Activated CD4-positive, alpha-beta T cell treated with anti-CD3 and anti-CD28 coated beads, Interleukin-2, amount 10 ng/mL, durations not matched to agents 7 days and 5 days (primary cell): ENCODE data around the gene LIMS1. TPM values are rescaled to one million over a fixed set of nuclear protein-coding genes. Genes with fewer than 3 reads are reported as not detected.

Experiments used
- CTCF ChIA-PET: fragments of 350-600 bp; sonication (Branson Sonifier 250); formaldehyde crosslinking; loops from one replicate; lab custom pipeline; 2021; ENCODE audit warnings: antibody characterized with exemption; lab: Charles Lee
- POLR2A ChIA-PET: fragments of 350-600 bp; sonication (Branson Sonifier 250); formaldehyde crosslinking; loops from one replicate; lab custom pipeline; 2021; ENCODE audit warnings: antibody characterized with exemption; lab: Charles Lee
- DNase-seq: peaks from one replicate; pipeline ENCODE4 v3.0.0-alpha.2; 2020
- H3K27ac Mint-ChIP-seq: one replicate; pipeline ENCODE4 v1.8.0; 2021; ENCODE audit warnings: mild to moderate bottlenecking, moderate library complexity, mixed read lengths
- H3K27me3 Mint-ChIP-seq: one replicate; pipeline ENCODE4 v1.8.0; 2021; ENCODE audit warnings: mixed read lengths
- H3K36me3 Mint-ChIP-seq: one replicate; pipeline ENCODE4 v1.8.0; 2021; ENCODE audit warnings: low read depth, mixed read lengths
- H3K4me1 Mint-ChIP-seq: one replicate; pipeline ENCODE4 v1.8.0; 2021; ENCODE audit warnings: mixed read lengths
- H3K4me3 Mint-ChIP-seq: one replicate; pipeline ENCODE4 v1.8.0; 2021; ENCODE audit warnings: mild to moderate bottlenecking, moderate library complexity, mixed read lengths
- H3K9me3 Mint-ChIP-seq: one replicate; pipeline ENCODE4 v1.8.0; 2021; ENCODE audit warnings: mixed read lengths
- total RNA-seq, 2 experiments: library from RNA; stranded (reverse); gene quantifications; one replicate each; pipeline ENCODE4 v1.2.3, GENCODE V29; 2021

Gene LIMS1
- total RNA-seq, 2 experiments from 2014 or later: 57.2 to 63.2 TPM

DNA sequence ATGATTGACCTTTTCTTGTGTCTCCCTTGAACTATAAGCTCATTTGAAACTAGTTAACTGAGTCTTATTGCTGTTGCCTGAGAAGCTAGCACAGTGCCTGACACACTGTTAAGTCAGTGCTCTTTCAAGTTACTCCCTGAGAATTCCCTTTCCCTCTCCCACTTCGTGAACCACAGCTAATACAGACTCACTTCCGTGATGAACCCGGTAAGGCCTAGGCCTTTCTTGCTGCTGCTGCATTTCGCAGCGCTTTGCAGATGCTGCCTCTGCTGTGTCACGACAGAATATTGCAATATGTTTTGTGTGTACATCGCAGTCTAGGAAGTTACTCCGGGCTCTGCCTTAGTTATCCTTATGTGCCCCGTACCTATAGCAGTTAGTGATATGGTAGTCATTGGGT is 42.8 kb downstream of the LIMS1 start:
- H3K4me1 Mint-ChIP-seq: peaks cover 17% of the 10 kb centered on the region
- H3K4me3 Mint-ChIP-seq: no peak overlapping the region
- no peaks in the 10 kb centered on the region for H3K27me3 Mint-ChIP-seq
- H3K9me3 Mint-ChIP-seq: no peaks in the 10 kb centered on the region
- POLR2A ChIA-PET: interaction anchor here (0.7 kb wide), 1 partner anchor 44 kb away, joined by 5 read pairs; no protein-coding TSS in a partner anchor
- CTCF ChIA-PET: interaction anchor here (0.6 to 1.6 kb wide), 3 partner anchors 10 to 107 kb away, joined by 3 to 4 read pairs (median 4); no protein-coding TSS in a partner anchor
- no peak for DNase-seq
- H3K27ac Mint-ChIP-seq: no peak overlapping the region
- H3K36me3 Mint-ChIP-seq: no peaks in the 10 kb centered on the region

DNA sequence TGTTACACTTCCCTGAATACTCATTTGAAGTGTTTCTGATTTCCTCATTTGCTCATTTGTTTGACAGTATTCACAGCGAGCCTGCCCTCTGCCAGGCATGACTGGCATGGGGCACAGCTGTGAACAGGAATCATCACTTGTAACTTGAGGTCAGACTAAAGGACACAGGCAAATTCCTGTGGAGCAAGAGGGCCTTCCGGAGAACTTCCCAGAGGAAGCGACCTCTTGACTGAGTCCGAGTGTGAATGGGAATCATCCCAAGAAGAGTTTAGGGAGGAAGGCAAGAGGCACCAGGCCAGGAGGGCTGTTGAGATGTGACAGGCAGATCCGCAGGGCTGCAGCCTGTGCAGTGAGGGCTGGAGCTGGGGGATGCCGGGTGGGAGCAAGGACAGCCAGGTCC is 45.4 kb downstream of the LIMS1 start:
- ChIA-PET CTCF (no interaction called here), POLR2A (interaction anchor here (0.7 kb wide), 1 partner anchor 110 kb away, joined by 3 read pairs; no protein-coding TSS in a partner anchor)
- H3K27me3 Mint-ChIP-seq: no peaks in the 10 kb centered on the region
- peaks cover 20% of the 10 kb centered on the region for H3K4me1 Mint-ChIP-seq
- H3K4me3 Mint-ChIP-seq: no peak overlapping the region
- DNase-seq: no peak
- no peaks in the 10 kb centered on the region for H3K36me3 Mint-ChIP-seq
- no peak overlapping the region for H3K27ac Mint-ChIP-seq
- no peaks in the 10 kb centered on the region for H3K9me3 Mint-ChIP-seq

DNA sequence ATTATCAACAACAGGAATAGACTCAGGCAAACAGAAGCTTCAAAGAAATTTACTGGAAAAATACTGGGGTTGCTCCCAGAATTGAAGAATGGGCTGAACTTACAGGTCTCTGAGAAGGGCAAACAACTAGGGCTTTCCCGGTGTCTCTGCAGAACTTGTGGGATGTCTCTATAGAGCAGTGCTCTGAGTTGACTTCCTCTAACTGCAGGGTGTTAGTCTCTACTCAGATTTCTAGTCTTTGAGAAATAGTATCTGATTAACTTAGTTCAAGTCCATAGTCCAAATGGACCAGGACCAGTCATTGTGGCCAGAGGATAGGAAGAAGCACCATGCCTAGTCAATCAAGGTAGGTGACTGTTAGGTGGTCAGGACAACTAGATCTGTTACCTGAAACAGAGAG is 45.8 kb downstream of the LIMS1 start:
- no peak for DNase-seq
- no peak overlapping the region for H3K27ac Mint-ChIP-seq
- no peaks in the 10 kb centered on the region for H3K36me3 Mint-ChIP-seq
- H3K9me3 Mint-ChIP-seq: no peaks in the 10 kb centered on the region
- H3K27me3 Mint-ChIP-seq: no peaks in the 10 kb centered on the region
- no peak overlapping the region for H3K4me3 Mint-ChIP-seq
- ChIA-PET CTCF (no interaction called here), POLR2A (no interaction called here)
- H3K4me1 Mint-ChIP-seq: peaks cover 19% of the 10 kb centered on the region

DNA sequence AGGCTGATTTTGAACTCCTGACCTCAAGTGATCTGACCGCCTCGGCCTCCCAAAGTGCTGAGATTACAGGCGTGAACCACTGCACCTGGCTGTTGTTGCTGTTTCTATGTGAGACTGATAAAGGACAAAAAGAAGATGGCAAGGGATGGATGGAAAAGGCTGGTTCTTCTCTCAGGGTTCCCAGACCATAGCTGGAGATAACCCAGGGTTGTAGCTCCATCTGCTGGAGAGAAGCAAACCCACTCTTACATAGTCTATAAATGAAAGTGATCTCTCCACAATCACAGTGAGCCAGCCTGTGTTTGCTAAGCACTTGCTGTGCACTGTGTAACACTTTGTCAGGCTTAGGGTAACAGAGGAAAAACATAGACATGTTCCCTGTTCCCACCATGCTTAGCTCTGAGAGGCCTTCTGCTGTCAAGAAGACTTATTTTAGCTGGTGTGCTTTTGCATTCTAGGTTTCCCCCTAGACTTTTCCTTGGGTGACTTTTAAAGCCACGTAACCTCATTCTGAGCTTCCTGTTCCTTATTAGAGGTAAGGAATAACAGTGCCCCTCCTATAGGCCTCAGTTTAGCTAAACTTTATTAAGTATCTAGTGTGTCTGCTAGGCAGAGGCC is 49.7 kb downstream of the LIMS1 start:
- no peaks in the 10 kb centered on the region for H3K9me3 Mint-ChIP-seq
- peak; percentile 72 for DNase-seq
- POLR2A ChIA-PET: no interaction called here
- H3K27ac Mint-ChIP-seq: no peak overlapping the region
- no peaks in the 10 kb centered on the region for H3K36me3 Mint-ChIP-seq
- no peaks in the 10 kb centered on the region for H3K27me3 Mint-ChIP-seq
- CTCF ChIA-PET: interaction anchor here (0.6 to 5.1 kb wide), 14 partner anchors 8 to 647 kb away, joined by 3 to 34 read pairs (median 4); partner anchors contain the start of gene LIMS1
- H3K4me3 Mint-ChIP-seq: no peak overlapping the region
- peaks cover 31% of the 10 kb centered on the region for H3K4me1 Mint-ChIP-seq

DNA sequence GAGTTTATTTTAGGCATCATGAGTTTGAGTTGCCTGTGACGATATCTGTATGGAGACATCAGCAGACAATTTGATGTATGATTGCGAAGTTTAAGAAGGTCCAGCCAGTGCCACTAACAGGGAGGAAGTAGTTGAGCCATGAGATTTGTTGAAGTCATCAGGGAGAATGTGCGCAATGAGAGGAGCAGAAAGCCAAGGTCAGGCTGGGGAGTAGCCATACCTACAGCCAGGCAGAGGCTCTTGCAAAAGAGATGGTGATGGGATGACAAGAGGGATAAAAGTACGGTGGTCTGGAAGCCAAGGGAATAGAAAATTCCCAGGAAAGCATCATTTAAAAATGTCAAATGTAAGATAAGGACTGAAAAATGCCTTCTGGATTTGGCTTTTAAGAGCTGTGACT is 51.2 kb downstream of the LIMS1 start:
- peaks cover 33% of the 10 kb centered on the region for H3K4me1 Mint-ChIP-seq

DNA sequence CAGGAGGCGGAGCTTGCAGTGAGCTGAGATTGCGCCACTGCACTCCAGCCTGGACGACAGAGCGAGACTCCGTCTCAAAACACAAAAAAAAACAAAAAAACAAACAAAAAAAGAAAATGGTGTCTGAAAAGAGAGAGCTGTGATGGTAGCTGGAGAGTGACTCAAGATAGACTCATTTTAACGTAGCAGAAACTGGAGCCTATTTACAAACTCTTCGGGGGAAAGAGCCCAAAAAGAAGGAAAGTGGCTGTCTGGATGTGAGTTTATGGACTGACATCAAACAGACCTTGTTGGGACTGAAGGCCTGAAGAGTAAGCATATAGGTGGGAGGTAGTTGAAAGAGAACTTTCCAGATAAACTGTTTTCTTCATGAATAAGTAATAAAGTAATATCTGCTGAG is 51.8 kb downstream of the LIMS1 start:
- DNase-seq: no peak
- Mint-ChIP-seq H3K27me3 (no peaks in the 10 kb centered on the region), H3K9me3 (no peaks in the 10 kb centered on the region), H3K4me1 (peaks cover 33% of the 10 kb centered on the region), H3K27ac (no peak overlapping the region), H3K36me3 (no peaks in the 10 kb centered on the region), H3K4me3 (no peak overlapping the region)
- ChIA-PET POLR2A (no interaction called here), CTCF (interaction anchor here (1.0 kb wide), 1 partner anchor 30 kb away, joined by 3 read pairs; no protein-coding TSS in a partner anchor)

More for the DNA sequence above, 51.2 kb downstream of the LIMS1 start:
- H3K4me3 Mint-ChIP-seq: no peak overlapping the region
- H3K27ac Mint-ChIP-seq: no peak overlapping the region
- H3K36me3 Mint-ChIP-seq: no peaks in the 10 kb centered on the region
- ChIA-PET CTCF (interaction anchor here (1.0 to 5.1 kb wide), 3 partner anchors 13 to 122 kb away, joined by 3 to 34 read pairs (median 3); no protein-coding TSS in a partner anchor), POLR2A (no interaction called here)
- no peaks in the 10 kb centered on the region for H3K9me3 Mint-ChIP-seq
- no peaks in the 10 kb centered on the region for H3K27me3 Mint-ChIP-seq
- DNase-seq: no peak

DNA sequence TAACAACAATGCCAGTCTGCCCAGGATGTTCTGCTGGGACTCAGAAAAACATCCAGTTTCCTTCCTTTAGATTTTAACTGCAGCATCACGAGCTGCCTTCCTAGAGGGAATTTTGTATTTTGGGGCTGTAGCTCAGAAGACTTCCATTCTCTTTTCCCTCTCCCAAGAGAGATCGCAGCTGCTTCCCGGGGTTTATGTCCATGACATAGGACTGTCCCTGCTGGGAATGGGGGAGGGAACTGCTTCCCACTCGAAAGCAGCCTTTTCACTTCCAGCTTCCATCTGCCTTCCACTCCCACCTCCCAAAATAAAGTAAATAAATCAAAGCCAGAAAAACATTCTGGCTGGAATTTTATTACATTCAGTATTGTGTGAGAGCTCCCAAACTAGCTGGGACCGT is 52.4 kb downstream of the LIMS1 start:
- Mint-ChIP-seq H3K4me3 (no peak overlapping the region), H3K27me3 (no peaks in the 10 kb centered on the region), H3K4me1 (peaks cover 33% of the 10 kb centered on the region), H3K36me3 (no peaks in the 10 kb centered on the region), H3K27ac (no peak overlapping the region), H3K9me3 (no peaks in the 10 kb centered on the region)
- ChIA-PET CTCF (interaction anchor here (1.0 kb wide), 1 partner anchor 29 kb away, joined by 3 read pairs; no protein-coding TSS in a partner anchor), POLR2A (no interaction called here)
- DNase-seq: no peak

DNA sequence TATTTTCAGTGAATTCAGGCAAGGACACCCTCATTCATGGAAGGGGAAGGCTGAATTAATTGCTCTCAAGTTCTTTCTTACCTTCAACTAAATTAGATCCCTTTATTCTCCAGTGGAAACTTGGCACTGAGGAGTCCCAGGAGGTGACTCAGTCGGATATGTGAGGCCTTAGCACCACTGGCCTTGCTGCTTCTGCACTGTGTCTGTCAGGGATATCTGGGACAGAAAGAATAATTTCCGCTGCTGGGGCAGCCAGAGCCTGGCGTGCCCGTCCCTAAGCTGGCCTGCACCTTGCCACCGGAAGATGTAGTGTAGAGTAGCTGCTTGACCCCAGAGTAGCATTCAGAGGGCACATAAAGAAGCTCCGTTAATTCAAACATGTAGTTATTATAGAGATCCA is 53.4 kb downstream of the LIMS1 start:
- Mint-ChIP-seq H3K27me3 (no peaks in the 10 kb centered on the region), H3K4me1 (peaks cover 36% of the 10 kb centered on the region), H3K27ac (no peak overlapping the region), H3K9me3 (no peaks in the 10 kb centered on the region), H3K36me3 (no peaks in the 10 kb centered on the region), H3K4me3 (no peak overlapping the region)
- ChIA-PET CTCF (interaction anchor here (1.0 kb wide), 1 partner anchor 24 kb away, joined by 3 read pairs; no protein-coding TSS in a partner anchor), POLR2A (no interaction called here)
- no peak for DNase-seq

DNA sequence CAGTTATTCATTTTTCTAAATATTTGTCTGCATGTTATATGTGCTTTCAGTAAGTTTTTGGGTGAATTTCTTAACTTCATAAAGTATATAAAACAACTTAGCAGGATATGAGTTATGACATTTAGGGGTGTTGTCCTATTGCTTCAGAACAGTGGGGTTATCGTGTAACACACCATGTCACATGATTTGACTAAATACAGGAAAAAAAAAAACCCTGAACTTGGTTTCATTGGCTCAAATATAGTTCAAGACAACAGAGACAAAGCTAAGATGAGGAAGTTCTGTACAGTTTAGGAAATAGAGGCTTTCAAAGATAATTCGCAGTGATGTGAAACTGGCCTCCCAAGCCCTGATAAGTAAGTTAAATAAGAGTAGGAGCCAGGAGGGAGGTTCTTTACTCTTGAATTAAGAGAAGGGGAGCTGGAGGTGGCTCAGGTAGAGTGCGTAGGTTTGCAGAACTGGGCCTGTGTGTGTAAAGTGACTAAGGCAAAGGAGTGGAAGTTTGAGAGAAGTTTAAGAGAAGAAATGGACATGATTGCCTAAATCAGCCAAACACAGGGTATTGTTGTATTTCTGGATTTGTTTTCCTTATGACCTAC is 53.9 kb downstream of the LIMS1 start:
- no peak for DNase-seq
- Mint-ChIP-seq H3K4me1 (peaks cover 36% of the 10 kb centered on the region), H3K36me3 (no peaks in the 10 kb centered on the region), H3K9me3 (no peaks in the 10 kb centered on the region), H3K27ac (no peak overlapping the region), H3K4me3 (no peak overlapping the region), H3K27me3 (no peaks in the 10 kb centered on the region)
- CTCF ChIA-PET: interaction anchor here (0.6 to 1.0 kb wide), 2 partner anchors 23 to 56 kb away, joined by 3 read pairs; no protein-coding TSS in a partner anchor
- POLR2A ChIA-PET: interaction anchor here (0.6 kb wide), 1 partner anchor 29 kb away, joined by 3 read pairs; no protein-coding TSS in a partner anchor

DNA sequence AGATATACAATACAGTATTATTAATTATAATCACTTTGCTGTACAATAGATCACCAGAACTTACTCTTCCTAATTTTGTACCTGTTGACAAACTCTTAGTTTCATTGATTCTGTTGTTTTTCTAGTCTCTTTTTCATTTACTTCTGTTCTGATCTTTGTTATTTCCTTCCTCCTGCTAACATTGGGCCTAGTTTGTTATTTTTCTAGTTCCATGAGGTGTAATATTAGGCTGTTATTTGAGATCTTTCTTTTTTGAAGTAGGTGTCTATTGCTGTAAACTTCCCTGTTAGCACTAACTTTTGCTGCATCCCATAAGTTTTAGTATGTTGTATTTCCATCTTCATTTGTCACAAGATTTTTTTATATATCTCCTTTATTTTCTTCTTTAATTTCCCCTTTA is 55.1 kb downstream of the LIMS1 start:
- peaks cover 43% of the 10 kb centered on the region for H3K4me1 Mint-ChIP-seq
- H3K9me3 Mint-ChIP-seq: no peaks in the 10 kb centered on the region
- no peak for DNase-seq
- CTCF ChIA-PET: no interaction called here
- POLR2A ChIA-PET: no interaction called here
- no peak overlapping the region for H3K4me3 Mint-ChIP-seq
- H3K27me3 Mint-ChIP-seq: no peaks in the 10 kb centered on the region
- no peak overlapping the region for H3K27ac Mint-ChIP-seq
- H3K36me3 Mint-ChIP-seq: no peaks in the 10 kb centered on the region

DNA sequence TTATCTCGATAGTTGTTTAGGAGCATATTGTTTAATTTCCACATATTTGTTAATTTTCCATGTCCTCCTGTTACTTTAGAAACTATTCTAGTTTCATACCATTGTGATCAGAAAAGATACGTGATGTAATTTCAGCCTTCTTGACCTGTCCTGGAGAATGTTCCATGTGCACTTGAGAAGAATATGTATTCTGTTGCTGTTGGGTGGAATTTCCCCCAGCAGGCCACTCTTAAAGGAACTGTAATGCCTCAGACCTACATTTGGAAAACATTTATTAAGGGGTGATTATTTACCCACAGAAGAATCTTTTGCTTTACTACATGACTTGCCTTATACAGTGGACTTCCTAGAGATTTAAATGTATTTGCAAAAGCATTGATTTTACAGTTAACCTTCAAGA is 55.5 kb downstream of the LIMS1 start:
- H3K4me3 Mint-ChIP-seq: no peak overlapping the region
- no peaks in the 10 kb centered on the region for H3K27me3 Mint-ChIP-seq
- DNase-seq: no peak
- no peaks in the 10 kb centered on the region for H3K36me3 Mint-ChIP-seq
- no peak overlapping the region for H3K27ac Mint-ChIP-seq
- H3K9me3 Mint-ChIP-seq: no peaks in the 10 kb centered on the region
- POLR2A ChIA-PET: no interaction called here
- CTCF ChIA-PET: no interaction called here
- peaks cover 46% of the 10 kb centered on the region for H3K4me1 Mint-ChIP-seq

DNA sequence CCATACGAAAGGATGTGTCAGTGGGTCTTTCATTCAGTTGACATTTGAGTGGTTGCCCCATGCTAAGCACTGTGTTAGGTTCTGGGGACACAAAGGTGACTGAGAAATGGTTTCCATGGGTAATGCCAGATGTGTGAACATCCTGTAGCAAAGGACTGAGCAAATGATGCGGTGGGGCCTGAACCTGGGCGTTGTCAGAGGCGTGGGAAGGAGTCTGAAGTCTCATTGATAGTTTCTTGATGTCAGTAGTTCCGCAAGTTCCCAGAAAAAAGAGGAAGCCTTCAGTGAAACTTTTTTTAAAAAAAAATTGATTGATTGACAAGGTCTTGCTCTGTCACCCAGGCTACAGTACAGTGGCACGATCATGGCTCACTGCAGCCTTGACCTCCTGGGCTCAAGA is 56.9 kb downstream of the LIMS1 start:
- H3K4me3 Mint-ChIP-seq: no peak overlapping the region
- H3K27ac Mint-ChIP-seq: no peak overlapping the region
- H3K27me3 Mint-ChIP-seq: no peaks in the 10 kb centered on the region
- H3K9me3 Mint-ChIP-seq: no peaks in the 10 kb centered on the region
- CTCF ChIA-PET: no interaction called here
- POLR2A ChIA-PET: no interaction called here
- peaks cover 58% of the 10 kb centered on the region for H3K4me1 Mint-ChIP-seq
- no peaks in the 10 kb centered on the region for H3K36me3 Mint-ChIP-seq
- DNase-seq: no peak

DNA sequence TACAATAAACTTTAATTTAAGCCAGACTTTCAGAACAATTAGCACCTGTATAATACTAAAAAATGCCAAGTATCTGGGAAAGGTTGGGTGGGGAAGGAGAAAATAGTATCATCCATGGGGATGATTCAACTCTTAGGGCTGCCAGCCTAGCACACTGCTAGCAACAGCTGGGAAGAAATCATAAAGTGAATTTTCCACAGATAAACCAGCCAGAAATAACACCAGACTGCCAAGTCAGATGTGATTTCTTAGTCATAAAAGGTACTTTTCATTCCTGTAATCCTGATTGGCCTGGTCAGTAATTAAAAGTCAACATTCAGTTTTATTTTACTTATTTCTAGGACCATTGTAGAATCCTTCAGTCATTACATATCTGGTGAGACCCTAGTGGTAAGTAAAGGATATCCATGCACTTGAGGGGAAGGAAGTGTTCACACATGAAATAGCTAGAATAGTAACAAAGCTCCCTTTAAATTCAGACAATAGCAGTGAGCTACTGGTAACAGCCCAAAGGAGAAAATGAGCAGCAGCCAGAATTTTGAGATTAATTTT is 59.4 kb downstream of the LIMS1 start:
- no peak overlapping the region for H3K4me3 Mint-ChIP-seq
- no peaks in the 10 kb centered on the region for H3K36me3 Mint-ChIP-seq
- POLR2A ChIA-PET: no interaction called here
- H3K4me1 Mint-ChIP-seq: peaks cover 50% of the 10 kb centered on the region
- H3K9me3 Mint-ChIP-seq: no peaks in the 10 kb centered on the region
- DNase-seq: no peak
- H3K27ac Mint-ChIP-seq: no peak overlapping the region
- CTCF ChIA-PET: interaction anchor here (0.8 to 2.2 kb wide), 4 partner anchors 9 to 43 kb away, joined by 3 to 17 read pairs (median 6); no protein-coding TSS in a partner anchor
- no peaks in the 10 kb centered on the region for H3K27me3 Mint-ChIP-seq
